HEK293 (cell line): ENCODE measurements around the gene TWSG1.
A peak's percentile ranks its signal among the peaks of the same experiment; 100 is the strongest.

Experiments used
- KLF8 ChIP-seq: fragments of 450-650 bp; formaldehyde crosslinking; IDR thresholded peaks from 2 replicates; pipeline ENCODE4 v1.5.1; 2016; ENCODE audit warnings: missing biosample characterization, missing genetic modification characterization
- RBAK ChIP-seq: fragments of 450-650 bp; formaldehyde crosslinking; IDR thresholded peaks from 2 replicates; pipeline ENCODE4 v1.5.1; 2016; ENCODE audit warnings: missing biosample characterization, missing genetic modification characterization
- SP7 ChIP-seq: fragments of 450-650 bp; formaldehyde crosslinking; IDR thresholded peaks from 2 replicates; pipeline ENCODE4 v1.5.1; 2016; ENCODE audit warnings: missing biosample characterization, missing genetic modification characterization
- YY2 ChIP-seq: fragments of 450-650 bp; formaldehyde crosslinking; IDR thresholded peaks from 2 replicates; pipeline ENCODE4 v1.5.1; 2016; ENCODE audit warnings: missing biosample characterization, missing genetic modification characterization
- ZBTB17 ChIP-seq: fragments of 450-650 bp; formaldehyde crosslinking; IDR thresholded peaks from 2 replicates; pipeline ENCODE4 v1.5.1; 2016; ENCODE audit warnings: missing biosample characterization, missing genetic modification characterization
- ZBTB8A ChIP-seq: fragments of 450-650 bp; formaldehyde crosslinking; IDR thresholded peaks from 2 replicates; pipeline ENCODE4 v1.5.1; 2016; ENCODE audit warnings: missing biosample characterization, missing genetic modification characterization
- ZEB2 ChIP-seq: fragments of 450-650 bp; formaldehyde crosslinking; IDR thresholded peaks from 2 replicates; pipeline ENCODE4 v1.5.1; 2016; ENCODE audit warnings: missing biosample characterization, missing genetic modification characterization
- ZFP37 ChIP-seq: fragments of 450-650 bp; formaldehyde crosslinking; IDR thresholded peaks from 2 replicates; pipeline ENCODE4 v1.5.1; 2016; ENCODE audit warnings: missing biosample characterization, missing genetic modification characterization
- ZNF146 ChIP-seq: fragments of 450-650 bp; formaldehyde crosslinking; IDR thresholded peaks from 2 replicates; pipeline ENCODE4 v1.5.1; 2016; ENCODE audit warnings: missing biosample characterization, missing genetic modification characterization
- ZNF174 ChIP-seq: fragments of 450-650 bp; formaldehyde crosslinking; IDR thresholded peaks from 2 replicates; pipeline ENCODE4 v1.5.0; 2017; ENCODE audit warnings: missing biosample characterization, mild to moderate bottlenecking, missing genetic modification characterization
- ZNF202 ChIP-seq: fragments of 450-650 bp; formaldehyde crosslinking; IDR thresholded peaks from 2 replicates; pipeline ENCODE4 v1.5.1; 2016; ENCODE audit warnings: missing biosample characterization, missing genetic modification characterization, borderline replicate concordance
- ZNF292 ChIP-seq: fragments of 450-650 bp; formaldehyde crosslinking; IDR thresholded peaks from 2 replicates; pipeline ENCODE4 v1.5.1; 2016; ENCODE audit warnings: low read depth, missing biosample characterization, missing genetic modification characterization, borderline replicate concordance
- ZNF311 ChIP-seq: fragments of 450-650 bp; formaldehyde crosslinking; IDR thresholded peaks from 2 replicates; pipeline ENCODE4 v1.5.1; 2017; ENCODE audit warnings: missing biosample characterization, missing genetic modification characterization, borderline replicate concordance
- ZNF561 ChIP-seq: fragments of 450-650 bp; IDR thresholded peaks from 2 replicates; pipeline ENCODE4 v1.5.1; 2018; ENCODE audit warnings: missing biosample characterization, missing genetic modification characterization, borderline replicate concordance
- ZNF610 ChIP-seq: fragments of 450-650 bp; formaldehyde crosslinking; IDR thresholded peaks from 2 replicates; pipeline ENCODE4 v1.5.1; 2016; ENCODE audit warnings: missing biosample characterization, missing genetic modification characterization, borderline replicate concordance
- ZSCAN16 ChIP-seq: fragments of 450-650 bp; formaldehyde crosslinking; IDR thresholded peaks from 2 replicates; pipeline ENCODE4 v1.5.1; 2016; ENCODE audit warnings: missing biosample characterization, missing genetic modification characterization
- TF ChIP-seq, protein P1 (sequence below): fragments of 450-650 bp; formaldehyde crosslinking; conservative IDR thresholded peaks from 2 replicates; pipeline ENCODE4 v1.5.1; 2016; ENCODE audit warnings: low read depth, missing biosample characterization, missing genetic modification characterization
- TF ChIP-seq, protein P2 (sequence below): fragments of 450-650 bp; formaldehyde crosslinking; IDR thresholded peaks from 2 replicates; pipeline ENCODE4 v1.5.1; 2016; ENCODE audit warnings: missing biosample characterization, missing genetic modification characterization
- TF ChIP-seq, protein P3 (sequence below): fragments of 450-650 bp; formaldehyde crosslinking; IDR thresholded peaks from 2 replicates; pipeline ENCODE4 v1.5.1; 2017; ENCODE audit warnings: missing biosample characterization, missing genetic modification characterization
- TF ChIP-seq, protein P4 (sequence below): fragments of 450-650 bp; formaldehyde crosslinking; IDR thresholded peaks from 2 replicates; pipeline ENCODE4 v1.5.1; 2016; ENCODE audit warnings: missing biosample characterization, missing genetic modification characterization
- TF ChIP-seq, protein P5 (sequence below): fragments of 450-650 bp; formaldehyde crosslinking; IDR thresholded peaks from 2 replicates; pipeline ENCODE4 v1.5.1; 2016; ENCODE audit warnings: missing biosample characterization, missing genetic modification characterization
- TF ChIP-seq, protein P6 (sequence below): fragments of 450-650 bp; formaldehyde crosslinking; IDR thresholded peaks from 2 replicates; pipeline ENCODE4 v1.5.1; 2016; ENCODE audit warnings: missing biosample characterization, missing genetic modification characterization
- TF ChIP-seq, protein P7 (sequence below): fragments of 450-650 bp; formaldehyde crosslinking; IDR thresholded peaks from 2 replicates; pipeline ENCODE4 v1.5.1; 2016; ENCODE audit warnings: missing biosample characterization, missing genetic modification characterization

Gene TWSG1

DNA sequence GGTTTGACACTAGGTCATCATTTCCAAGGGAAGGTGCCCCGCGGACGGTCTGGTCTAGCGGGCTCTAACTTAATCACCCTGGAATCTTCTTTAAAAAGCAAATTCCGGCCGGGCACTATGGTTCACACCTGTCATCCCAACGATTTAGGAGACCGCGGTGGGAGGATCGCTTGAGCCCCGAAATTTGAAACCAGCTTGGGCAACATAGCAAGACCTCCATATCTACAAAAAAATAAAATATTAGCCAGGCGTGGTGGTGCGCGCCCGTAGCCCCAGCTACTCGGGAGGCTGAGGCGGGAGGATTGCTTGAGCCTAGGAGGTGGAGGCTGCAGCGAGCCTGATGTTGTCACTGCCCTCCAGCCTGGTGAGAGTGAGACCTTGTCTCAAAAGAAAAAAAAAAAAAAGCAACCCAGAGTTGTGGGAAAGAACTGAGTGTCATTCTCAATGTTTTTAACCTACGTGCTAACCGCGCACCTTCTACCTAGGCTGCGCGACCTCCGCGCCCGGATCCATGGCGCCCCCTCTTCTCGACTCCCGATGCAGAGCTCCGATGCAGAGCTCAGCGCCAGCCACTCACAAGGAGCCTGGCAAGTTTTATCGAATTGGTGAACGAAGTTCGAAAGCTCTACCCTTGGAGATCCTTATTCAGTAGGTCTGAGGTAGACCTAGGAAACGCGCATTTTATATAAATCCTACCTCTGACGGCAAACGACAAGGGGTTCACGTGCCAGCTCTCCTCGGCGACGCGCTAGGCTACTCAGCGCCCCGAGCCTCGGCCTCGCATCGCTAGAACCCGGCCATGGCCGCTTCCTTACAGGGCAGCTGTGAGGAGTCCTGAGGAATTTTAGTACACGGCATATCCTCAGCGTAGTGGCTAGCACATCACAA is 888 bp upstream of the TWSG1 start (continued):
- TF ChIP-seq ZBTB17 (tag by site-specific recombination), result peak; percentile 91
- TF ChIP-seq, protein P1, sequence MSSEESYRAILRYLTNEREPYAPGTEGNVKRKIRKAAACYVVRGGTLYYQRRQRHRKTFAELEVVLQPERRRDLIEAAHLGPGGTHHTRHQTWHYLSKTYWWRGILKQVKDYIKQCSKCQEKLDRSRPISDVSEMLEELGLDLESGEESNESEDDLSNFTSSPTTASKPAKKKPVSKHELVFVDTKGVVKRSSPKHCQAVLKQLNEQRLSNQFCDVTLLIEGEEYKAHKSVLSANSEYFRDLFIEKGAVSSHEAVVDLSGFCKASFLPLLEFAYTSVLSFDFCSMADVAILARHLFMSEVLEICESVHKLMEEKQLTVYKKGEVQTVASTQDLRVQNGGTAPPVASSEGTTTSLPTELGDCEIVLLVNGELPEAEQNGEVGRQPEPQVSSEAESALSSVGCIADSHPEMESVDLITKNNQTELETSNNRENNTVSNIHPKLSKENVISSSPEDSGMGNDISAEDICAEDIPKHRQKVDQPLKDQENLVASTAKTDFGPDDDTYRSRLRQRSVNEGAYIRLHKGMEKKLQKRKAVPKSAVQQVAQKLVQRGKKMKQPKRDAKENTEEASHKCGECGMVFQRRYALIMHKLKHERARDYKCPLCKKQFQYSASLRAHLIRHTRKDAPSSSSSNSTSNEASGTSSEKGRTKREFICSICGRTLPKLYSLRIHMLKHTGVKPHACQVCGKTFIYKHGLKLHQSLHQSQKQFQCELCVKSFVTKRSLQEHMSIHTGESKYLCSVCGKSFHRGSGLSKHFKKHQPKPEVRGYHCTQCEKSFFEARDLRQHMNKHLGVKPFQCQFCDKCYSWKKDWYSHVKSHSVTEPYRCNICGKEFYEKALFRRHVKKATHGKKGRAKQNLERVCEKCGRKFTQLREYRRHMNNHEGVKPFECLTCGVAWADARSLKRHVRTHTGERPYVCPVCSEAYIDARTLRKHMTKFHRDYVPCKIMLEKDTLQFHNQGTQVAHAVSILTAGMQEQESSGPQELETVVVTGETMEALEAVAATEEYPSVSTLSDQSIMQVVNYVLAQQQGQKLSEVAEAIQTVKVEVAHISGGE (tag by site-specific recombination), result no peak
- TF ChIP-seq, protein P2, sequence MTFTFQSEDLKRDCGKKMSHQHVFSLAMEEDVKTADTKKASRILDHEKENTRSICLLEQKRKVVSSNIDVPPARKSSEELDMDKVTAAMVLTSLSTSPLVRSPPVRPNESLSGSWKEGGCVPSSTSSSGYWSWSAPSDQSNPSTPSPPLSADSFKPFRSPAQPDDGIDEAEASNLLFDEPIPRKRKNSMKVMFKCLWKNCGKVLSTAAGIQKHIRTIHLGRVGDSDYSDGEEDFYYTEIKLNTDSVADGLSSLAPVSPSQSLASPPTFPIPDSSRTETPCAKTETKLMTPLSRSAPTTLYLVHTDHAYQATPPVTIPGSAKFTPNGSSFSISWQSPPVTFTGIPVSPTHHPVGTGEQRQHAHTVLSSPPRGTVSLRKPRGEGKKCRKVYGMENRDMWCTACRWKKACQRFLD, result no peak
- TF ChIP-seq, protein P3, sequence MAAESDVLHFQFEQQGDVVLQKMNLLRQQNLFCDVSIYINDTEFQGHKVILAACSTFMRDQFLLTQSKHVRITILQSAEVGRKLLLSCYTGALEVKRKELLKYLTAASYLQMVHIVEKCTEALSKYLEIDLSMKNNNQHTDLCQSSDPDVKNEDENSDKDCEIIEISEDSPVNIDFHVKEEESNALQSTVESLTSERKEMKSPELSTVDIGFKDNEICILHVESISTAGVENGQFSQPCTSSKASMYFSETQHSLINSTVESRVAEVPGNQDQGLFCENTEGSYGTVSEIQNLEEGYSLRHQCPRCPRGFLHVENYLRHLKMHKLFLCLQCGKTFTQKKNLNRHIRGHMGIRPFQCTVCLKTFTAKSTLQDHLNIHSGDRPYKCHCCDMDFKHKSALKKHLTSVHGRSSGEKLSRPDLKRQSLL, result no peak
- TF ChIP-seq ZNF561 (tag by site-specific recombination), result peak; percentile 31; the same call in 1 of the 2 replicates
- TF ChIP-seq ZNF311 (tag by site-specific recombination), result no peak
- TF ChIP-seq, protein P4, sequence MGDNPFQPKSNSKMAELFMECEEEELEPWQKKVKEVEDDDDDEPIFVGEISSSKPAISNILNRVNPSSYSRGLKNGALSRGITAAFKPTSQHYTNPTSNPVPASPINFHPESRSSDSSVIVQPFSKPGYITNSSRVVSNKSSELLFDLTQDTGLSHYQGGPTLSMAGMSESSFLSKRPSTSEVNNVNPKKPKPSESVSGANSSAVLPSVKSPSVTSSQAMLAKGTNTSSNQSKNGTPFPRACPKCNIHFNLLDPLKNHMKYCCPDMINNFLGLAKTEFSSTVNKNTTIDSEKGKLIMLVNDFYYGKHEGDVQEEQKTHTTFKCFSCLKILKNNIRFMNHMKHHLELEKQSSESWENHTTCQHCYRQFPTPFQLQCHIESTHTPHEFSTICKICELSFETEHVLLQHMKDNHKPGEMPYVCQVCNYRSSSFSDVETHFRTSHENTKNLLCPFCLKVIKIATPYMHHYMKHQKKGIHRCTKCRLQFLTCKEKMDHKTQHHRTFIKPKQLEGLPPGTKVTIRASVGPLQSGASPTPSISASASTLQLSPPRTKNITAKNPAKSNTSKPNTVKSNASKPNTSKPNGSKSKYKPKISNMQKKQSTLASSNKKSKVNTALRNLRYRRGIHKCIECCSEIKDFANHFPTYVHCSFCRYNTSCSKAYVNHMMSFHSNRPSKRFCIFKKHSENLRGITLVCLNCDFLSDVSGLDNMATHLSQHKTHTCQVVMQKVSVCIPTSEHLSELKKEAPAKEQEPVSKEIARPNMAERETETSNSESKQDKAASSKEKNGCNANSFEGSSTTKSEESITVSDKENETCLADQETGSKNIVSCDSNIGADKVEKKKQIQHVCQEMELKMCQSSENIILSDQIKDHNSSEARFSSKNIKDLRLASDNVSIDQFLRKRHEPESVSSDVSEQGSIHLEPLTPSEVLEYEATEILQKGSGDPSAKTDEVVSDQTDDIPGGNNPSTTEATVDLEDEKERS (tag by site-specific recombination), result peak; percentile 92; the same call in 1 of the 2 replicates
- no peak for TF ChIP-seq ZNF610 (tag by site-specific recombination)
- TF ChIP-seq RBAK, result no peak
- TF ChIP-seq ZEB2 (tag by site-specific recombination), result no peak; the same call in 1 of the 2 replicates
- 0 out of 2 replicates have a peak, but pooled peaks have one; percentile 22 for TF ChIP-seq ZNF202 (tag by site-specific recombination)
- no peak for TF ChIP-seq ZNF174 (tag by site-specific recombination)
- TF ChIP-seq ZFP37 (tag by site-specific recombination), result peak; percentile 64; the same call in 1 of the 2 replicates
- TF ChIP-seq ZSCAN16, result no peak
- TF ChIP-seq, protein P5, sequence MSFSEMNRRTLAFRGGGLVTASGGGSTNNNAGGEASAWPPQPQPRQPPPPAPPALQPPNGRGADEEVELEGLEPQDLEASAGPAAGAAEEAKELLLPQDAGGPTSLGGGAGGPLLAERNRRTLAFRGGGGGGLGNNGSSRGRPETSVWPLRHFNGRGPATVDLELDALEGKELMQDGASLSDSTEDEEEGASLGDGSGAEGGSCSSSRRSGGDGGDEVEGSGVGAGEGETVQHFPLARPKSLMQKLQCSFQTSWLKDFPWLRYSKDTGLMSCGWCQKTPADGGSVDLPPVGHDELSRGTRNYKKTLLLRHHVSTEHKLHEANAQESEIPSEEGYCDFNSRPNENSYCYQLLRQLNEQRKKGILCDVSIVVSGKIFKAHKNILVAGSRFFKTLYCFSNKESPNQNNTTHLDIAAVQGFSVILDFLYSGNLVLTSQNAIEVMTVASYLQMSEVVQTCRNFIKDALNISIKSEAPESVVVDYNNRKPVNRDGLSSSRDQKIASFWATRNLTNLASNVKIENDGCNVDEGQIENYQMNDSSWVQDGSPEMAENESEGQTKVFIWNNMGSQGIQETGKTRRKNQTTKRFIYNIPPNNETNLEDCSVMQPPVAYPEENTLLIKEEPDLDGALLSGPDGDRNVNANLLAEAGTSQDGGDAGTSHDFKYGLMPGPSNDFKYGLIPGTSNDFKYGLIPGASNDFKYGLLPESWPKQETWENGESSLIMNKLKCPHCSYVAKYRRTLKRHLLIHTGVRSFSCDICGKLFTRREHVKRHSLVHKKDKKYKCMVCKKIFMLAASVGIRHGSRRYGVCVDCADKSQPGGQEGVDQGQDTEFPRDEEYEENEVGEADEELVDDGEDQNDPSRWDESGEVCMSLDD (tag by site-specific recombination), result 0 out of 2 replicates have a peak, but pooled peaks have one; percentile 32
- peak; percentile 44; the same call in 1 of the 2 replicates for TF ChIP-seq ZBTB8A (tag by site-specific recombination)
- TF ChIP-seq, protein P6, sequence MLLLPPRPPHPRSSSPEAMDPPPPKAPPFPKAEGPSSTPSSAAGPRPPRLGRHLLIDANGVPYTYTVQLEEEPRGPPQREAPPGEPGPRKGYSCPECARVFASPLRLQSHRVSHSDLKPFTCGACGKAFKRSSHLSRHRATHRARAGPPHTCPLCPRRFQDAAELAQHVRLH (tag by site-specific recombination), result peak; percentile 77; the same call in 1 of the 2 replicates
- TF ChIP-seq ZNF292 (tag by site-specific recombination), result no peak
- TF ChIP-seq KLF8 (tag by site-specific recombination), result no peak
- 0 out of 2 replicates have a peak, but pooled peaks have one; percentile 10 for TF ChIP-seq SP7 (tag by site-specific recombination)
- TF ChIP-seq YY2 (tag by site-specific recombination), result peak; percentile 45; the same call in 1 of the 2 replicates
- TF ChIP-seq, protein P7, sequence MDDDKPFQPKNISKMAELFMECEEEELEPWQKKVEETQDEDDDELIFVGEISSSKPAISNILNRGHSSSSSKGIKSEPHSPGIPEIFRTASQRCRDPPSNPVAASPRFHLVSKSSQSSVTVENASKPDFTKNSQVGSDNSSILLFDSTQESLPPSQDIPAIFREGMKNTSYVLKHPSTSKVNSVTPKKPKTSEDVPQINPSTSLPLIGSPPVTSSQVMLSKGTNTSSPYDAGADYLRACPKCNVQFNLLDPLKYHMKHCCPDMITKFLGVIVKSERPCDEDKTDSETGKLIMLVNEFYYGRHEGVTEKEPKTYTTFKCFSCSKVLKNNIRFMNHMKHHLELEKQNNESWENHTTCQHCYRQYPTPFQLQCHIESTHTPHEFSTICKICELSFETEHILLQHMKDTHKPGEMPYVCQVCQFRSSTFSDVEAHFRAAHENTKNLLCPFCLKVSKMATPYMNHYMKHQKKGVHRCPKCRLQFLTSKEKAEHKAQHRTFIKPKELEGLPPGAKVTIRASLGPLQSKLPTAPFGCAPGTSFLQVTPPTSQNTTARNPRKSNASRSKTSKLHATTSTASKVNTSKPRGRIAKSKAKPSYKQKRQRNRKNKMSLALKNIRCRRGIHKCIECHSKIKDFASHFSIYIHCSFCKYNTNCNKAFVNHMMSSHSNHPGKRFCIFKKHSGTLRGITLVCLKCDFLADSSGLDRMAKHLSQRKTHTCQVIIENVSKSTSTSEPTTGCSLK (tag by site-specific recombination), result 0 out of 2 replicates have a peak, but pooled peaks have one; percentile 74
- TF ChIP-seq ZNF146, result no peak
